ENCODE results near the gene IGSF23.

DNA sequence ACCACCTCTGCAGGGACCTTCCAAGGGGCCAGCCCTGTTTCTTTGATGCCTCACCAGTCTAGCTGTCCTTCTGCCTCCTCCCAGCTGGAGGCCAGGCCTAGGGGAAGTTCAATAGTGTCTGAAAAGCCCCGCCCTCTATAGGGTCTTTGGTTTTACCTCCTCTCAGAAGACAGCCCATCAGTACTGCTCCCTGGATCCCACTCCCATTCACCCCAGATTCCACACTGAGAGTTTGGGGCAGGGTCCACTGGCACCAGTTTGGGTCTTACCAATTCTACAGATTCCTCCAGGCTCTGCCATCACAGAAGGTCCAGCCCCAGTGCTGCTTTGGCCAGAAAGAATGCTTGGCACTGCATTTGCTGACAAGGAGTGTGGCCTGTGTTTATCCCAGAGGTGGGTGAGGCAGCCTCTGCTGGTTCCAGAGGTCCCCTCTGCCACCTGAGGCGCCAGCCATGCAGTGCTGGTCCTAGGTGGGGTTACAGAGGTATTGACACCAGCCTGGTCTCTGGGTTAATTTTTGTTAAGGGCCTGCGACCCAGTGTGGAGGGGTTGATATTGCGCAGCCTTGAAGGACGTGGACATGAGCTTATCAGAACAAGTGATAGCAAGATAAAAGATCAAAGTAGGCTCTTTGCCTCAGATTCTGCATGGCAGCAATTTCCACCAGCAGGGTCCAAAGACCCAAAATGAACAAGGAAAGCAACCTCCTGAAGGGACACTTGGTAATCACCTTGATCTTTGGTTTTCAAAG lies 41.4 kb upstream of the IGSF23 start:
- TF ChIP-seq, protein P1, sequence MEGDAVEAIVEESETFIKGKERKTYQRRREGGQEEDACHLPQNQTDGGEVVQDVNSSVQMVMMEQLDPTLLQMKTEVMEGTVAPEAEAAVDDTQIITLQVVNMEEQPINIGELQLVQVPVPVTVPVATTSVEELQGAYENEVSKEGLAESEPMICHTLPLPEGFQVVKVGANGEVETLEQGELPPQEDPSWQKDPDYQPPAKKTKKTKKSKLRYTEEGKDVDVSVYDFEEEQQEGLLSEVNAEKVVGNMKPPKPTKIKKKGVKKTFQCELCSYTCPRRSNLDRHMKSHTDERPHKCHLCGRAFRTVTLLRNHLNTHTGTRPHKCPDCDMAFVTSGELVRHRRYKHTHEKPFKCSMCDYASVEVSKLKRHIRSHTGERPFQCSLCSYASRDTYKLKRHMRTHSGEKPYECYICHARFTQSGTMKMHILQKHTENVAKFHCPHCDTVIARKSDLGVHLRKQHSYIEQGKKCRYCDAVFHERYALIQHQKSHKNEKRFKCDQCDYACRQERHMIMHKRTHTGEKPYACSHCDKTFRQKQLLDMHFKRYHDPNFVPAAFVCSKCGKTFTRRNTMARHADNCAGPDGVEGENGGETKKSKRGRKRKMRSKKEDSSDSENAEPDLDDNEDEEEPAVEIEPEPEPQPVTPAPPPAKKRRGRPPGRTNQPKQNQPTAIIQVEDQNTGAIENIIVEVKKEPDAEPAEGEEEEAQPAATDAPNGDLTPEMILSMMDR (IDR thresholded peaks at IDR 0.05) = no peak
- no peak for TF ChIP-seq EZH2 (IDR thresholded peaks at IDR 0.05; ENCODE audit: borderline replicate concordance, insufficient read depth, low read depth, low read length, poor library complexity, severe bottlenecking)

All from B cell (primary cell).